GM23338 (cell line): Measurements from ENCODE around the gene TAGAP. TPM values are rescaled to one million over a fixed set of nuclear protein-coding genes. Genes with fewer than 3 reads are reported as not detected.

Experiments used
- ATAC-seq: fragments of 200-7000 bp; cut with Tn5 transposase; 3 replicates; pipeline ENCODE4 v1.9.1; 2020
- DNase-seq: peaks from one replicate; pipeline ENCODE4 v3.0.0-alpha.2; 2015; ENCODE audit warnings: low spot score
- H2AFZ ChIP-seq: fragments of 200-600 bp; sonication (generic); 2 replicates; pipeline ENCODE4 v1.8.0; 2016; ENCODE audit warnings: antibody characterized with exemption, mild to moderate bottlenecking, moderate library complexity
- H3F3A ChIP-seq: fragments of 200-600 bp; sonication (generic); replicated peaks from 2 replicates; pipeline ENCODE4 v1.8.0; 2017; ENCODE audit warnings: antibody characterized with exemption, mixed run types, low read depth
- H3K27ac ChIP-seq: fragments of 200-600 bp; sonication (generic); 2 replicates; pipeline ENCODE4 v1.6.1; 2016; ENCODE audit warnings: low read depth
- H3K27me3 ChIP-seq: fragments of 200-600 bp; sonication (generic); 2 replicates; pipeline ENCODE4 v1.8.0; 2016; ENCODE audit warnings: mild to moderate bottlenecking, mixed run types, moderate library complexity; ENCODE audit not compliant: insufficient read depth
- H3K36me3 ChIP-seq: fragments of 200-600 bp; sonication (generic); 2 replicates; pipeline ENCODE4 v1.8.0; 2016; ENCODE audit warnings: mild to moderate bottlenecking; ENCODE audit not compliant: insufficient read depth
- H3K4me1 ChIP-seq: fragments of 200-600 bp; sonication (generic); 2 replicates; pipeline ENCODE4 v1.8.0; 2016; ENCODE audit warnings: mild to moderate bottlenecking, moderate library complexity; ENCODE audit not compliant: insufficient read depth
- H3K4me2 ChIP-seq: fragments of 200-600 bp; sonication (generic); 2 replicates; pipeline ENCODE4 v1.7.1; 2017; ENCODE audit warnings: mixed run types
- H3K4me3 ChIP-seq: fragments of 200-600 bp; sonication (generic); 2 replicates; pipeline ENCODE4 v1.6.1; 2016; ENCODE audit warnings: mixed run types
- H3K79me2 ChIP-seq: fragments of 200-600 bp; sonication (generic); replicated peaks from 2 replicates; pipeline ENCODE4 v1.8.0; 2017; ENCODE audit warnings: mild to moderate bottlenecking; ENCODE audit not compliant: insufficient read depth
- H3K9me2 ChIP-seq: fragments of 200-600 bp; sonication (generic); 2 replicates; pipeline ENCODE4 v1.8.0; 2017; ENCODE audit not compliant: insufficient read depth
- H4K20me1 ChIP-seq: fragments of 200-600 bp; sonication (generic); replicated peaks from 2 replicates; pipeline ENCODE4 v1.8.0; 2017; ENCODE audit warnings: mild to moderate bottlenecking; ENCODE audit not compliant: insufficient read depth
- H3K27ac Mint-ChIP-seq: 2 replicates; pipeline ENCODE4 v1.8.0; 2020; ENCODE audit warnings: inconsistent platforms, mild to moderate bottlenecking, moderate library complexity, mixed read lengths
- H3K27me3 Mint-ChIP-seq: 3 replicates; pipeline ENCODE4 v1.8.0; 2022; ENCODE audit warnings: low read depth, mild to moderate bottlenecking, moderate library complexity, mixed read lengths, inconsistent platforms; ENCODE audit not compliant: insufficient read depth, poor library complexity
- H3K36me3 Mint-ChIP-seq: 3 replicates; pipeline ENCODE4 v1.8.0; 2021; ENCODE audit warnings: low read depth, mild to moderate bottlenecking, inconsistent platforms, moderate library complexity, mixed read lengths
- H3K4me1 Mint-ChIP-seq: 3 replicates; pipeline ENCODE4 v1.8.0; 2020; ENCODE audit warnings: mild to moderate bottlenecking, inconsistent platforms, mixed read lengths
- H3K4me3 Mint-ChIP-seq: 3 replicates; pipeline ENCODE4 v1.8.0; 2021; ENCODE audit warnings: moderate library complexity, mild to moderate bottlenecking, inconsistent platforms, mixed read lengths
- H3K9me3 Mint-ChIP-seq: 3 replicates; pipeline ENCODE4 v1.8.0; 2020; ENCODE audit warnings: moderate library complexity, mild to moderate bottlenecking, inconsistent platforms, mixed read lengths
- CREB1 ChIP-seq: fragments of 250-450 bp; sonication (Bioruptor Pico); IDR thresholded peaks from 2 replicates; pipeline ENCODE4 v1.5.0; 2020; ENCODE audit warnings: low read depth, mild to moderate bottlenecking, moderate library complexity
- EZH2 ChIP-seq: fragments of 200-600 bp; sonication (generic); IDR thresholded peaks from one replicate; pipeline ENCODE4 v1.8.0; 2017; ENCODE audit warnings: antibody characterized with exemption, mild to moderate bottlenecking, low read depth; ENCODE audit not compliant: unreplicated experiment
- JUNB ChIP-seq: IDR thresholded peaks from one replicate; pipeline ENCODE4 v1.6.1; 2016; ENCODE audit warnings: antibody characterized with exemption; ENCODE audit not compliant: unreplicated experiment
- POLR2AphosphoS5 ChIP-seq: IDR thresholded peaks from 2 replicates; pipeline ENCODE4 v1.6.1; 2016; ENCODE audit warnings: antibody characterized with exemption, low read depth
- STAT1 ChIP-seq: IDR thresholded peaks from one replicate; pipeline ENCODE4 v1.6.1; 2016; ENCODE audit warnings: antibody characterized with exemption; ENCODE audit not compliant: unreplicated experiment
- ZNF114 ChIP-seq: fragments of 250-450 bp; sonication (Bioruptor Pico); IDR thresholded peaks from 2 replicates; pipeline ENCODE4 v1.5.0; 2020; ENCODE audit warnings: mild to moderate bottlenecking, moderate library complexity
- ZNF331 ChIP-seq: fragments of 250-450 bp; sonication (Bioruptor Pico); IDR thresholded peaks from 2 replicates; pipeline ENCODE4 v1.5.0; 2020; ENCODE audit warnings: low read depth, mild to moderate bottlenecking, moderate library complexity
- polyA plus RNA-seq: library from polyadenylated mRNA; unstranded; fragments of >200 nt; fragmentation: Nextera tagmentation; extraction: Ambion mirVana; gene quantifications from 2 replicates; pipeline ENCODE4 v1.2.1, GENCODE V29; 2016
- total RNA-seq: library from RNA; depleted of rRNA; stranded (reverse); fragments of >200 nt; shearing (Covaris generic); gene quantifications from 2 replicates; pipeline ENCODE4 v1.2.3, GENCODE V29; 2014
- TF ChIP-seq, protein P1 (sequence below): IDR thresholded peaks from one replicate; pipeline ENCODE4 v1.6.1; 2018; ENCODE audit warnings: antibody characterized with exemption; ENCODE audit not compliant: unreplicated experiment
- TF ChIP-seq, protein P2 (sequence below): IDR thresholded peaks from 2 replicates; pipeline ENCODE4 v1.6.1; 2016; ENCODE audit warnings: antibody characterized with exemption
- TF ChIP-seq, protein P3 (sequence below), 2 experiments: fragments of 200-600 bp in 1 of 2; sonication (generic) in 1 of 2; conservative IDR thresholded peaks; 2 replicates each; pipeline versions ENCODE4 v1.5.1 to v1.6.1; 2016 to 2017; ENCODE audit warnings: antibody characterized with exemption in 2 of 2, low read depth in 2 of 2, mild to moderate bottlenecking in 2 of 2, moderate library complexity in 1 of 2

TAGAP gene
- total and polyA plus RNA-seq, 2 experiments from 2014 or later, result not detected

DNA sequence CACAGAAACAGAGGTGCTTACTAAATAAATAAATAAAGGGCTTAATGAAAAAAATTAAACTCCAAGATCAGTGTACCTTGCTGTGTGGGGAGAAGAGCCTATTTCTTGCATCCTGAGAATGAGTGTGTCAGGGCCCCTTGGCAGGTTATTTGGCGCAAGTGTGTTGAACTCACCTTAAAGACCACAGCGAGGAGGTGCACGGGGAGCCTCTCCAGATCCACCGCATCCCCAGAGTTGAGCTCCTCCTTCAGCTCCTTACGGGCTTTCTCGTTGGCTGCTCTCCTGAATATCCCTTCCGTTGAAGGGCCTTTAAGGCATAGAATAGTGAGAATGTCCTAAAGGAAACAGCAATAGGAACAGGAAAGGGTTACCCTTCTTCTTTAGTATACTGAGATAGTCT, 3.6 kb downstream of the TAGAP start (continued):
- TF ChIP-seq, protein P1, sequence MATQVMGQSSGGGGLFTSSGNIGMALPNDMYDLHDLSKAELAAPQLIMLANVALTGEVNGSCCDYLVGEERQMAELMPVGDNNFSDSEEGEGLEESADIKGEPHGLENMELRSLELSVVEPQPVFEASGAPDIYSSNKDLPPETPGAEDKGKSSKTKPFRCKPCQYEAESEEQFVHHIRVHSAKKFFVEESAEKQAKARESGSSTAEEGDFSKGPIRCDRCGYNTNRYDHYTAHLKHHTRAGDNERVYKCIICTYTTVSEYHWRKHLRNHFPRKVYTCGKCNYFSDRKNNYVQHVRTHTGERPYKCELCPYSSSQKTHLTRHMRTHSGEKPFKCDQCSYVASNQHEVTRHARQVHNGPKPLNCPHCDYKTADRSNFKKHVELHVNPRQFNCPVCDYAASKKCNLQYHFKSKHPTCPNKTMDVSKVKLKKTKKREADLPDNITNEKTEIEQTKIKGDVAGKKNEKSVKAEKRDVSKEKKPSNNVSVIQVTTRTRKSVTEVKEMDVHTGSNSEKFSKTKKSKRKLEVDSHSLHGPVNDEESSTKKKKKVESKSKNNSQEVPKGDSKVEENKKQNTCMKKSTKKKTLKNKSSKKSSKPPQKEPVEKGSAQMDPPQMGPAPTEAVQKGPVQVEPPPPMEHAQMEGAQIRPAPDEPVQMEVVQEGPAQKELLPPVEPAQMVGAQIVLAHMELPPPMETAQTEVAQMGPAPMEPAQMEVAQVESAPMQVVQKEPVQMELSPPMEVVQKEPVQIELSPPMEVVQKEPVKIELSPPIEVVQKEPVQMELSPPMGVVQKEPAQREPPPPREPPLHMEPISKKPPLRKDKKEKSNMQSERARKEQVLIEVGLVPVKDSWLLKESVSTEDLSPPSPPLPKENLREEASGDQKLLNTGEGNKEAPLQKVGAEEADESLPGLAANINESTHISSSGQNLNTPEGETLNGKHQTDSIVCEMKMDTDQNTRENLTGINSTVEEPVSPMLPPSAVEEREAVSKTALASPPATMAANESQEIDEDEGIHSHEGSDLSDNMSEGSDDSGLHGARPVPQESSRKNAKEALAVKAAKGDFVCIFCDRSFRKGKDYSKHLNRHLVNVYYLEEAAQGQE, result no peak

DNA sequence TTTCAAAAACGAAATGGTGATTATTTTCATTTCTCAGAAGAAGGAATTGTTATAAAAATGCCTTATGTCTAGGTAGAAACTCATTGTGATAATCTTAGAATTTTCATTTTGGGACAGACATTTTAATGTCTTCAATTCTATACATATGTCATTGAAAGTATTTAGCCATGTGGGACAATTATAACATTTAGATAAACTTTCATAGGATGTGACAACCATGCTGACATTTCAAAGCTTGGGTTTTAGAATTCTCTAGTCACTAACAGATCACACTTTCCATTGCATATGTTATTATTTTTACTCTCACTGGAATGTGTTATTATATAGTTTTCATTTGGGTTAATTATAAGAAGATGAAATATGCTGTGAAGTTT, 4.9 kb downstream of the TAGAP start:
- Histone ChIP-seq H3K9me2 (no peaks in the 10 kb centered on the region), H2AFZ (no peak overlapping the region), H3K4me2 (no peak overlapping the region), H3K4me1 (no peaks in the 10 kb centered on the region; the same call in 1 of the 2 replicates), H3K27ac (no peak overlapping the region), H3K36me3 (no peaks in the 10 kb centered on the region), H3F3A (no peaks in the 10 kb centered on the region), H3K79me2 (no peaks in the 10 kb centered on the region), H3K4me3 (no peak overlapping the region), H3K27me3 (no peaks in the 10 kb centered on the region), H4K20me1 (no peaks in the 10 kb centered on the region)
- Mint-ChIP-seq H3K36me3 (no peaks in the 10 kb centered on the region), H3K27ac (no peak overlapping the region), H3K4me1 (peaks cover 22% of the 10 kb centered on the region; the same call in 2 of the 3 replicates), H3K9me3 (no peaks in the 10 kb centered on the region), H3K27me3 (peaks cover 3% of the 10 kb centered on the region), H3K4me3 (no peak overlapping the region)
- DNase-seq, result no peak
- ATAC-seq, result no peak
- TF ChIP-seq CREB1 (CRISPR knock-in tag), result no peak
- TF ChIP-seq, protein P2, sequence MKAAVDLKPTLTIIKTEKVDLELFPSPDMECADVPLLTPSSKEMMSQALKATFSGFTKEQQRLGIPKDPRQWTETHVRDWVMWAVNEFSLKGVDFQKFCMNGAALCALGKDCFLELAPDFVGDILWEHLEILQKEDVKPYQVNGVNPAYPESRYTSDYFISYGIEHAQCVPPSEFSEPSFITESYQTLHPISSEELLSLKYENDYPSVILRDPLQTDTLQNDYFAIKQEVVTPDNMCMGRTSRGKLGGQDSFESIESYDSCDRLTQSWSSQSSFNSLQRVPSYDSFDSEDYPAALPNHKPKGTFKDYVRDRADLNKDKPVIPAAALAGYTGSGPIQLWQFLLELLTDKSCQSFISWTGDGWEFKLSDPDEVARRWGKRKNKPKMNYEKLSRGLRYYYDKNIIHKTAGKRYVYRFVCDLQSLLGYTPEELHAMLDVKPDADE, result no peak
- TF ChIP-seq EZH2, result no peak
- TF ChIP-seq JUNB, result no peak
- no peak for TF ChIP-seq STAT1
- TF ChIP-seq, protein P3, sequence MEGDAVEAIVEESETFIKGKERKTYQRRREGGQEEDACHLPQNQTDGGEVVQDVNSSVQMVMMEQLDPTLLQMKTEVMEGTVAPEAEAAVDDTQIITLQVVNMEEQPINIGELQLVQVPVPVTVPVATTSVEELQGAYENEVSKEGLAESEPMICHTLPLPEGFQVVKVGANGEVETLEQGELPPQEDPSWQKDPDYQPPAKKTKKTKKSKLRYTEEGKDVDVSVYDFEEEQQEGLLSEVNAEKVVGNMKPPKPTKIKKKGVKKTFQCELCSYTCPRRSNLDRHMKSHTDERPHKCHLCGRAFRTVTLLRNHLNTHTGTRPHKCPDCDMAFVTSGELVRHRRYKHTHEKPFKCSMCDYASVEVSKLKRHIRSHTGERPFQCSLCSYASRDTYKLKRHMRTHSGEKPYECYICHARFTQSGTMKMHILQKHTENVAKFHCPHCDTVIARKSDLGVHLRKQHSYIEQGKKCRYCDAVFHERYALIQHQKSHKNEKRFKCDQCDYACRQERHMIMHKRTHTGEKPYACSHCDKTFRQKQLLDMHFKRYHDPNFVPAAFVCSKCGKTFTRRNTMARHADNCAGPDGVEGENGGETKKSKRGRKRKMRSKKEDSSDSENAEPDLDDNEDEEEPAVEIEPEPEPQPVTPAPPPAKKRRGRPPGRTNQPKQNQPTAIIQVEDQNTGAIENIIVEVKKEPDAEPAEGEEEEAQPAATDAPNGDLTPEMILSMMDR (conservative IDR thresholded peaks at IDR 0.05; ENCODE audit: low read depth in 2 of 2), result no peak
- TF ChIP-seq POLR2AphosphoS5, result no peak
- TF ChIP-seq ZNF114, result no peak
- TF ChIP-seq ZNF331 (CRISPR knock-in tag), result no peak
- TF ChIP-seq, protein P1, result no peak
